ENCODE data around the gene ITPR3. TPM values are rescaled to one million over a fixed set of nuclear protein-coding genes. Genes with fewer than 3 reads are reported as not detected.

Gene ITPR3
- total and polyA plus RNA-seq, 2 of the 13 experiments (the other 11 are each of a cell fraction or from before 2014, with no cell fraction given), result 3.8 to 21.4 TPM

- no peaks in the 10 kb centered on the region for H3K79me2 ChIP-seq (ENCODE audit: insufficient read depth, low read length)
- intact Hi-C loops (cut with micrococcal nuclease; ENCODE audit: unreplicated experiment), result no loop called here
- ChIA-PET POLR2A (no interaction called here), CTCF (ENCODE audit: low intra/inter-chr PET ratio, low total read pairs) (no interaction called here)
- peaks cover 0 to 4% of the 10 kb centered on the region in 2 experiments; a peak in 3 of 5 replicates for H3K36me3 ChIP-seq (replicated peaks in 1 of 2; ENCODE audit: control insufficient read depth in 1 of 2, insufficient read depth in 2 of 2, low read length in 2 of 2)
- H4K20me1 ChIP-seq (ENCODE audit: insufficient read depth, low read length), result no peaks in the 10 kb centered on the region
- BruUV-seq (replicated peaks), result no TSS peak
- no peak overlapping the region for H3K4me2 ChIP-seq (ENCODE audit: low read depth, low read length)
- no peak overlapping the region for H3K9ac ChIP-seq (ENCODE audit: insufficient read depth, low read depth, low read length)
- H2AFZ ChIP-seq (ENCODE audit: low read length), result no peak overlapping the region
- DNase-seq (ENCODE audit: low spot score) (no peak), FAIRE-seq (no peak), ATAC-seq (no peak)
- no peaks in the 10 kb centered on the region for H3K4me1 ChIP-seq (ENCODE audit: insufficient read depth, low read length)
- in situ Hi-C loops (cut with HindIII; ENCODE audit: extremely low pct_ligation_motif_present, low pct_unique_long_range_greater_than_20kb), result loop anchor here (5.0 kb wide), 1 partner anchor 84 kb away; no protein-coding TSS in a partner anchor
- no peak overlapping the region for H3K4me3 ChIP-seq (replicated peaks in 1 of 3; ENCODE audit: insufficient read depth in 1 of 3, low read depth in 2 of 3, low read length in 3 of 3)
- H3K9me3 ChIP-seq (ENCODE audit: low read length), result no peaks in the 10 kb centered on the region
- no peaks in the 10 kb centered on the region for H3K27me3 ChIP-seq (ENCODE audit: control insufficient read depth in 1 of 2, insufficient read depth in 2 of 2, low read length in 2 of 2)
- 87% methylated on average over 25 of the region's 30 CpGs for WGBS (ENCODE audit: low lambda C conversion rate)
- no peak overlapping the region for H3K27ac ChIP-seq (ENCODE audit: extremely low read length, insufficient read depth, low read length)
- TF ChIP-seq ZNF572 (CRISPR knock-in tag; IDR thresholded peaks at IDR 0.05) (no peak), ZNF576 (CRISPR knock-in tag; IDR thresholded peaks at IDR 0.05) (no peak), PATZ1 (CRISPR knock-in tag; IDR thresholded peaks at IDR 0.05) (no peak), PTBP1 (IDR thresholded peaks at IDR 0.05; ENCODE audit: low read depth, low read length, poor library complexity, severe bottlenecking) (no peak), ZNF616 (CRISPR knock-in tag; IDR thresholded peaks at IDR 0.05; ENCODE audit: low read depth) (no peak), TMF1 (CRISPR knock-in tag; IDR thresholded peaks at IDR 0.05; ENCODE audit: low read depth) (no peak), RBAK (CRISPR knock-in tag; IDR thresholded peaks at IDR 0.05) (no peak)
Measured at GRCh38 chr6:33670971-33671743, 50.0 kb downstream of the ITPR3 start.

Data from HepG2 (cell line).